Esophagus squamous epithelium (tissue), 5 donors: ENCODE measurements around the gene CHMP2A. TPM values are rescaled to one million over a fixed set of nuclear protein-coding genes. Genes with fewer than 3 reads are reported as not detected.
A peak's percentile ranks its signal among the peaks of the same experiment; 100 is the strongest.
"Not testable (repeated sequence)": the region's sequence is repeated elsewhere in the genome, so short reads cannot be mapped to it uniquely, and the experiment has no call there.

ENCODE experiments used
- DNase-seq: peaks from one replicate; lab custom pipeline; 2025; lab: John Stamatoyannopoulos, UW
- H3K27ac ChIP-seq, 4 donors: fragments of 200-600 bp; sonication (generic); one replicate each; pipeline ENCODE4 v1.5.1; 2016 to 2019; ENCODE audit warnings: mild to moderate bottlenecking in 1 of 4
- H3K27me3 ChIP-seq, 4 donors: fragments of 200-600 bp; sonication (generic); 1 replicate in 3 of 4; 2 replicates in 1 of 4; pipeline versions ENCODE4 v1.5.1 to v1.6.0; 2017 to 2021; ENCODE audit warnings: antibody characterized with exemption in 1 of 4
- H3K36me3 ChIP-seq, 3 donors: fragments of 200-600 bp; sonication (generic); one replicate each; pipeline ENCODE4 v1.5.1; 2016 to 2019
- H3K4me1 ChIP-seq, 3 donors: fragments of 200-600 bp; sonication (generic); one replicate each; pipeline ENCODE4 v1.5.1; 2017 to 2019
- H3K4me3 ChIP-seq, 4 donors: fragments of 200-600 bp; sonication (generic); 1 replicate in 3 of 4; 2 replicates in 1 of 4; pipeline ENCODE4 v1.5.1; 2016 to 2019; ENCODE audit warnings: mild to moderate bottlenecking in 2 of 4, moderate library complexity in 1 of 4
- H3K9me3 ChIP-seq, 3 donors: fragments of 200-600 bp; sonication (generic); one replicate each; pipeline ENCODE4 v1.5.1; 2016 to 2019
- CTCF ChIP-seq, 6 experiments: fragments of 450-650 bp in 4 of 6; fragments of 200-600 bp in 2 of 6; sonication (generic) in 2 of 6; IDR thresholded peaks; one replicate each; pipeline ENCODE4 v1.5.1; 2016 to 2019; ENCODE audit warnings: antibody characterized with exemption in 6 of 6, mild to moderate bottlenecking in 4 of 6, moderate library complexity in 4 of 6
- POLR2A ChIP-seq, 4 donors: fragments of 450-650 bp; IDR thresholded peaks; one replicate each; pipeline ENCODE4 v1.6.1; 2017; ENCODE audit warnings: antibody characterized with exemption in 4 of 4, mild to moderate bottlenecking in 4 of 4, moderate library complexity in 3 of 4
- WGBS, 2 donors: methylation state at CpG; one replicate each; pipeline ENCODE4 v1.1.5; 2018; 5-methylcytosine and 5-hydroxymethylcytosine counted together
- intact Hi-C: fragments of 100-400 bp; cut with DNase I; formaldehyde crosslinking; loops from one replicate; pipeline ENCODE4 v1.15.0; 2022
- total RNA-seq, 4 donors: library from RNA; depleted of rRNA; stranded (reverse); fragments of >200 nt; gene quantifications; one replicate each; pipeline ENCODE4 v1.1.0, GENCODE V29; 2016
- donor health status: DM: yes; HTN: yes; CAD: no.

Gene CHMP2A
- total RNA-seq, 4 donors from 2014 or later, result 76.5 to 99.5 (median 86.6) TPM

GRCh38 chr19:58582985-58583384 is 28.1 kb upstream of the CHMP2A start:
- Histone ChIP-seq H3K27ac (no peak overlapping the region), H3K4me3 (no peak overlapping the region), H3K9me3 (no peaks in the 10 kb centered on the region), H3K27me3 (no peaks in the 10 kb centered on the region), H3K36me3 (peaks cover 7 to 30% (median 11%) of the 10 kb centered on the region in 3 donors), H3K4me1 (peaks cover 0 to 16% (median 0%) of the 10 kb centered on the region in 3 donors)
- no peak for TF ChIP-seq POLR2A (IDR thresholded peaks at IDR 0.05)
- no peak for TF ChIP-seq CTCF (IDR thresholded peaks at IDR 0.05)
- intact Hi-C loops, result no loop called here
- no peak for DNase-seq
- WGBS, 2 donors, result 86 to 95% methylated on average over 6 of the region's 6 CpGs

GRCh38 chr19:58581227-58582141 is 26.6 kb upstream of the CHMP2A start:
- TF ChIP-seq CTCF (IDR thresholded peaks at IDR 0.05) (peak; percentile 45 to 79 (median 76)), POLR2A (IDR thresholded peaks at IDR 0.05) (no peak)
- Histone ChIP-seq H3K4me3 (no peak overlapping the region), H3K27ac (peak overlapping the region in 3 of 4 donors; percentile 64 to 75 (median 75)), H3K9me3 (no peaks in the 10 kb centered on the region), H3K27me3 (no peaks in the 10 kb centered on the region), H3K4me1 (peaks cover 0 to 25% (median 5%) of the 10 kb centered on the region in 3 donors), H3K36me3 (peaks cover 7 to 30% (median 11%) of the 10 kb centered on the region in 3 donors)
- no peak for DNase-seq
- WGBS, 2 donors, result 60 to 79% methylated on average over 23 to 42 of the region's 62 CpGs
- intact Hi-C loops, result no loop called here

GRCh38 chr19:58579473-58580142 is 24.7 kb upstream of the CHMP2A start:
- no peak overlapping the region for H3K27ac ChIP-seq
- no peak for TF ChIP-seq CTCF (IDR thresholded peaks at IDR 0.05)
- TF ChIP-seq POLR2A (IDR thresholded peaks at IDR 0.05), result no peak
- H3K9me3 ChIP-seq, result no peaks in the 10 kb centered on the region
- WGBS, 2 donors, result 87 to 91% methylated on average over 8 of the region's 8 CpGs
- H3K4me3 ChIP-seq, result no peak overlapping the region
- intact Hi-C loops, result no loop called here
- no peak for DNase-seq
- H3K27me3 ChIP-seq, result no peaks in the 10 kb centered on the region
- H3K36me3 ChIP-seq, result peaks cover 7 to 30% (median 11%) of the 10 kb centered on the region in 3 donors
- peaks cover 7 to 36% (median 7%) of the 10 kb centered on the region in 3 donors for H3K4me1 ChIP-seq

GRCh38 chr19:58578012-58578925 is 23.4 kb upstream of the CHMP2A start:
- TF ChIP-seq CTCF (IDR thresholded peaks at IDR 0.05), result no peak
- H3K27ac ChIP-seq, result no peak overlapping the region
- H3K4me1 ChIP-seq, result peaks cover 14 to 47% (median 16%) of the 10 kb centered on the region in 3 donors
- no peak for DNase-seq
- H3K36me3 ChIP-seq, result peaks cover 5 to 21% (median 7%) of the 10 kb centered on the region in 3 donors
- intact Hi-C loops, result no loop called here
- H3K27me3 ChIP-seq, result no peaks in the 10 kb centered on the region
- WGBS, 2 donors, result 64 to 75% methylated on average over 7 to 8 of the region's 11 CpGs
- H3K9me3 ChIP-seq, result no peaks in the 10 kb centered on the region
- no peak overlapping the region for H3K4me3 ChIP-seq

- Histone ChIP-seq H3K4me1 (peaks cover 14 to 48% (median 16%) of the 10 kb centered on the region in 3 donors), H3K36me3 (peaks cover 3 to 15% (median 7%) of the 10 kb centered on the region in 3 donors)
- intact Hi-C loops, H3K4me3 ChIP-seq, DNase-seq, H3K27me3 ChIP-seq, H3K9me3 ChIP-seq, H3K27ac ChIP-seq: not testable (repeated sequence)
- WGBS, 2 donors, result 96 to 100% methylated on average over 2 of the region's 2 CpGs
These were observed 22.7 kb upstream of the CHMP2A start for GRCh38 chr19:58577581-58577980.
